ENCODE data around the gene ACLY. TPM values are rescaled to one million over a fixed set of nuclear protein-coding genes. Genes with fewer than 3 reads are reported as not detected.
A peak's percentile ranks its signal among the peaks of the same experiment; 100 is the strongest.
"Not testable (repeated sequence)": the region's sequence is repeated elsewhere in the genome, so short reads cannot be mapped to it uniquely, and the experiment has no call there.

ACLY gene
- total RNA-seq, 2 experiments from 2014 or later = 153 to 161 TPM

GRCh38 chr17:41835800-41836549, 82.8 kb downstream of the ACLY start, which contains the start of gene NT5C3B:
TSS of gene NT5C3B (minus strand) at chr17:41836232. CDS start at chr17:41836193, 39 bp downstream.
- H3K27ac Mint-ChIP-seq = peak within 1 kb of the TSS; percentile 8
- peak within 1 kb of the TSS; percentile 80 for H3K4me3 Mint-ChIP-seq
- no peaks in the 10 kb centered on the region for H3K27me3 Mint-ChIP-seq (ENCODE audit: low read depth)
- no peaks in the 10 kb centered on the region for H3K9me3 Mint-ChIP-seq
- H3K4me1 Mint-ChIP-seq (ENCODE audit: low read depth) = peaks cover 16% of the 10 kb centered on the region
- intact Hi-C loops (cut with micrococcal nuclease) = loop anchor here (2.0 kb wide), 1 partner anchor 29 kb away; the partner anchor contains the start of gene KLHL11
- CTCF ChIA-PET = interaction anchor here (1.0 kb wide), 1 partner anchor 13 kb away, joined by 4 read pairs; no protein-coding TSS in a partner anchor
- H3K36me3 Mint-ChIP-seq (ENCODE audit: low read depth) = peaks cover 4% of the 10 kb centered on the region
- peak; percentile 52 for DNase-seq

GRCh38 chr17:41835214-41835799, 83.4 kb downstream of the ACLY start:
- H3K4me3 Mint-ChIP-seq = peak overlapping the region; percentile 77
- H3K27me3 Mint-ChIP-seq (ENCODE audit: low read depth) = no peaks in the 10 kb centered on the region
- CTCF ChIA-PET = interaction anchor here (1.2 kb wide), 1 partner anchor 21 kb away, joined by 3 read pairs; no protein-coding TSS in a partner anchor
- intact Hi-C loops (cut with micrococcal nuclease) = no loop called here
- peak overlapping the region; percentile 8 for H3K27ac Mint-ChIP-seq
- DNase-seq = no peak
- H3K4me1 Mint-ChIP-seq (ENCODE audit: low read depth) = peaks cover 16% of the 10 kb centered on the region
- peaks cover 6% of the 10 kb centered on the region for H3K36me3 Mint-ChIP-seq (ENCODE audit: low read depth)
- H3K9me3 Mint-ChIP-seq = no peaks in the 10 kb centered on the region

GRCh38 chr17:41829961-41830360, 88.8 kb downstream of the ACLY start:
- H3K9me3 Mint-ChIP-seq; H3K36me3 Mint-ChIP-seq (ENCODE audit: low read depth); DNase-seq; H3K27ac Mint-ChIP-seq; H3K4me3 Mint-ChIP-seq; H3K4me1 Mint-ChIP-seq (ENCODE audit: low read depth); H3K27me3 Mint-ChIP-seq (ENCODE audit: low read depth); CTCF ChIA-PET; intact Hi-C loops (cut with micrococcal nuclease): not testable (repeated sequence)

- H3K27me3 Mint-ChIP-seq (ENCODE audit: low read depth) = no peaks in the 10 kb centered on the region
- DNase-seq = no peak
- CTCF ChIA-PET = no interaction called here
- no peak overlapping the region for H3K27ac Mint-ChIP-seq
- H3K4me3 Mint-ChIP-seq = no peak overlapping the region
- no peaks in the 10 kb centered on the region for H3K4me1 Mint-ChIP-seq (ENCODE audit: low read depth)
- H3K9me3 Mint-ChIP-seq = no peaks in the 10 kb centered on the region
- intact Hi-C loops (cut with micrococcal nuclease) = no loop called here
- H3K36me3 Mint-ChIP-seq (ENCODE audit: low read depth) = peaks cover 4% of the 10 kb centered on the region
Observed at GRCh38 chr17:41825175-41825845, 93.4 kb downstream of the ACLY start.

- no peaks in the 10 kb centered on the region for H3K9me3 Mint-ChIP-seq
- H3K27me3 Mint-ChIP-seq (ENCODE audit: low read depth) = no peaks in the 10 kb centered on the region
- no peak overlapping the region for H3K4me3 Mint-ChIP-seq
- H3K27ac Mint-ChIP-seq = no peak overlapping the region
- CTCF ChIA-PET = interaction anchor here (1.0 to 1.2 kb wide), 3 partner anchors 13 to 22 kb away, joined by 3 to 4 read pairs (median 4); partner anchors contain the start of gene P3H4
- no peak for DNase-seq
- no peaks in the 10 kb centered on the region for H3K4me1 Mint-ChIP-seq (ENCODE audit: low read depth)
- peaks cover 3% of the 10 kb centered on the region for H3K36me3 Mint-ChIP-seq (ENCODE audit: low read depth)
- intact Hi-C loops (cut with micrococcal nuclease) = no loop called here
Observed at GRCh38 chr17:41824086-41824485, 94.7 kb downstream of the ACLY start.

GRCh38 chr17:41823580-41823979, 95.2 kb downstream of the ACLY start:
- DNase-seq = no peak
- Mint-ChIP-seq H3K27me3 (ENCODE audit: low read depth) (no peaks in the 10 kb centered on the region), H3K9me3 (no peaks in the 10 kb centered on the region), H3K36me3 (ENCODE audit: low read depth) (peaks cover 2% of the 10 kb centered on the region), H3K4me3 (no peak overlapping the region), H3K27ac (no peak overlapping the region), H3K4me1 (ENCODE audit: low read depth) (no peaks in the 10 kb centered on the region)
- intact Hi-C loops (cut with micrococcal nuclease) = no loop called here
- CTCF ChIA-PET = interaction anchor here (1.0 to 1.2 kb wide), 3 partner anchors 12 to 22 kb away, joined by 3 to 4 read pairs (median 4); partner anchors contain the start of gene P3H4

- H3K27me3 Mint-ChIP-seq (ENCODE audit: low read depth) = no peaks in the 10 kb centered on the region
- H3K4me3 Mint-ChIP-seq = no peak overlapping the region
- no peak overlapping the region for H3K27ac Mint-ChIP-seq
Observed at GRCh38 chr17:41823141-41823524, 95.6 kb downstream of the ACLY start.

GRCh38 chr17:41822216-41823140, 96.3 kb downstream of the ACLY start:
- DNase-seq = no peak
- no peaks in the 10 kb centered on the region for H3K36me3 Mint-ChIP-seq (ENCODE audit: low read depth)
- H3K27ac Mint-ChIP-seq = no peak overlapping the region
- CTCF ChIA-PET = interaction anchor here (0.6 to 1.2 kb wide), 2 partner anchors 14 to 54 kb away, joined by 3 to 4 read pairs; no protein-coding TSS in a partner anchor
- no peak overlapping the region for H3K4me3 Mint-ChIP-seq
- no peaks in the 10 kb centered on the region for H3K27me3 Mint-ChIP-seq (ENCODE audit: low read depth)
- no peaks in the 10 kb centered on the region for H3K9me3 Mint-ChIP-seq
- intact Hi-C loops (cut with micrococcal nuclease) = no loop called here
- no peaks in the 10 kb centered on the region for H3K4me1 Mint-ChIP-seq (ENCODE audit: low read depth)

More at GRCh38 chr17:41823141-41823524, 95.6 kb downstream of the ACLY start:
- CTCF ChIA-PET = interaction anchor here (1.0 to 1.2 kb wide), 2 partner anchors 12 to 14 kb away, joined by 4 read pairs; partner anchors contain the start of gene P3H4
- intact Hi-C loops (cut with micrococcal nuclease) = no loop called here
- Mint-ChIP-seq H3K36me3 (ENCODE audit: low read depth) (no peaks in the 10 kb centered on the region), H3K9me3 (no peaks in the 10 kb centered on the region), H3K4me1 (ENCODE audit: low read depth) (no peaks in the 10 kb centered on the region)
- no peak for DNase-seq

GRCh38 chr17:41821776-41822175, 97.0 kb downstream of the ACLY start:
- no peaks in the 10 kb centered on the region for H3K9me3 Mint-ChIP-seq
- H3K36me3 Mint-ChIP-seq (ENCODE audit: low read depth) = no peaks in the 10 kb centered on the region
- no peak overlapping the region for H3K4me3 Mint-ChIP-seq
- intact Hi-C loops (cut with micrococcal nuclease) = no loop called here
- DNase-seq = no peak
- H3K4me1 Mint-ChIP-seq (ENCODE audit: low read depth) = no peaks in the 10 kb centered on the region
- CTCF ChIA-PET = no interaction called here
- no peak overlapping the region for H3K27ac Mint-ChIP-seq
- no peaks in the 10 kb centered on the region for H3K27me3 Mint-ChIP-seq (ENCODE audit: low read depth)

GRCh38 chr17:41818024-41818423, 100.7 kb downstream of the ACLY start:
- peaks cover 3% of the 10 kb centered on the region for H3K27me3 Mint-ChIP-seq (ENCODE audit: low read depth)
- H3K4me3 Mint-ChIP-seq = no peak overlapping the region
- H3K4me1 Mint-ChIP-seq (ENCODE audit: low read depth) = peaks cover 3% of the 10 kb centered on the region
- intact Hi-C loops (cut with micrococcal nuclease) = no loop called here
- H3K9me3 Mint-ChIP-seq = no peaks in the 10 kb centered on the region
- no peaks in the 10 kb centered on the region for H3K36me3 Mint-ChIP-seq (ENCODE audit: low read depth)
- no peak overlapping the region for H3K27ac Mint-ChIP-seq
- CTCF ChIA-PET = no interaction called here
- DNase-seq = no peak
